GM18505 (cell line): ENCODE measurements around the gene MPIG6B.
"Not testable (repeated sequence)": the region's sequence is repeated elsewhere in the genome, so short reads cannot be mapped to it uniquely, and the experiment has no call there.

Experiments
- ATAC-seq: cut with Tn5 transposase; IDR thresholded peaks from one replicate; pipeline ENCODE4 v1.9.1; 2021; ENCODE audit not compliant: unreplicated experiment
- POLR2A ChIP-seq: IDR thresholded peaks from 4 replicates; pipeline ENCODE4 v1.6.1; 2011; ENCODE audit warnings: borderline replicate concordance; ENCODE audit not compliant: insufficient read depth, insufficient read length; ENCODE audit errors: extremely low read depth

Gene MPIG6B

DNA sequence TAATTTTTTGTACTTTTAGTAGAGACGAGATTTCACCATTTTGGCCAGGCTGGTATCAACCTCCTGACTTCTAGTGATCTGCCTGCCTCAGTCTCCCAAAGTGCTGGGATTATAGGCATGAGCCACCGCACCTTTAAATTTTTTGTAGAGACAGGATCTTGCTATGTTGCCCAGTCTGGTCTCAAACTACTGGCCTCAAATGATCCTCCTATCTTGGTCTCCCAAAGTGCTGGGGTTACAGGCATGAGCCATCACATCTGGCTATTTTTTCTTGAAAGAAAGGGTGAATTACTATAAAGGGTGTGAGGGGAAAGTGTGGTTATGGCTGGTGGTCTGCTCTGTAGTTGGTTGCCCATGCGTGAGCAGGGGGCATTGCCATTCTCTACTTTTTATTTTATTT, 14.9 kb upstream of the MPIG6B start:
- no peak for TF ChIP-seq POLR2A
- ATAC-seq, result no peak

DNA sequence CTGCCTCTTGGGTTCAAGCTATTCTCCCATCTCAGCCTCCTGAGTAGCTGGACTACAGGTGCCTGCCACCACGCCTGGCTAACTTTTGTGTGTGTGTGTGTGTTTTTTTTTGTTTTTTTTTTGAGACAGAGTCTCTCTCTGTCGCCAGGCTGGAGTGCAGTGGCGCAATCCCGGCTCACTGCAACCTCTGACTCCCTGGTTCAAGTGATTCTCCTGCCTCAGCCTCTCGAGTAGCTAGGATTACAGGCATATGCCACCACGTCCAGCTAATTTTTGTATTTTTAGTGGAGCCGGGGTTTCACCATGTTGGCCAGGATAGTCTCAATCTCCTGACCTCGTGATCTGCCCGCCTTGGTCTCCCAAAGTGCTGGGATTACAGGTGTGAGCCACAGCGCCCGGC, 14.0 kb upstream of the MPIG6B start:
- not testable (repeated sequence) for ATAC-seq

DNA sequence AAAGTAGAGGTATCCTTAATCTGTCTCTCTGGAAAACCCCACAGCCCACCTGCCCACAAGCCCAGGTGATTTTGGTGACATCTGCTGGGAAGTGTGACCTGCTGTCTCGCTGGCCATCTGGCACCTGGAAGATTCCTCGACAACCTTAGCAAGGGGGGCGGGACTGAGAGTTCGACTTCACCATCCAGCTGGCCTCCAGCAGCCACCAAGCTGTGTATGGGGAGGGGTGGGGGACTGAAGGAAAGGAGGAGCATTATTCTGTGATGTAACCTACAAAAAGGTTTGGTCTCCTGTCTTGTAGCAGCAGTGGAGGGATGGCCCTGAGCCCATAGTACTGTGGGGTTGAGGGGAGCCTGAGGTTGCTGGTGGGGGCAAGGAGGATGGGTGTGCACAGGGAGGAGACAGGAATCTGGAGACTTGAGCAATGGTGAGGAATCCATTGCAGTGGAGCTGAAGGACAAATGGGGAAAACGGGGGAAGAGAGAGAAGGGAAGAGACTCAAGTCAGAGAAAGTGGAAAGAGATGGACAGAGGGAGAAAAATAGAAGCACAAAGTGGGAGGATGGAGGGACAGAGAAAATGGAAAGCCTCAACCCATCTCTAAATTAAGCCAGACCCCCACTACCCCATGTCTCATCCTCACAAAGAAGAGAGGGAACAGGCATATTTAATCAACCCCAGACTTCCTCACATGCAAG, 12.5 kb upstream of the MPIG6B start:
- ATAC-seq, result no peak
- no peak for TF ChIP-seq POLR2A

DNA sequence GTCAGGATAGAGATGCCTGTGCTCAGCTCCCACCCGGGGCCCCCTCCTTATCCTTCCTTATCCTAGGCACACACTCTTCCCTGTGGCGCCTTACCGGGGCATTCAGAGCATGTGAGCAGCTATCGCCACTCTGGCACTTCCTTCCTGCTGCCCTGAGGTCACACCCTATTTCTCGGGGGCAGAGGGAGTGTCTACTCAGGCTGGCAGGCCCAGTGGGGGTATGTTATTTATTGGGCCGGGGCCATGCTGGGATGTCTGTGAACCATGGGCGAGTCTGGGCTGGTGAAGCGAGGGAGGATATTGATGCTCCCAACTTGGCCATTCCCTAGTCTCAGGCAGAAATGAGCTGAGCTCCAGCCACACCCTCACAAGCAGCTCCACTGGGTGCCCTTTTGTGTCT, 11.9 kb upstream of the MPIG6B start:
- no peak for ATAC-seq
- TF ChIP-seq POLR2A, result no peak

DNA sequence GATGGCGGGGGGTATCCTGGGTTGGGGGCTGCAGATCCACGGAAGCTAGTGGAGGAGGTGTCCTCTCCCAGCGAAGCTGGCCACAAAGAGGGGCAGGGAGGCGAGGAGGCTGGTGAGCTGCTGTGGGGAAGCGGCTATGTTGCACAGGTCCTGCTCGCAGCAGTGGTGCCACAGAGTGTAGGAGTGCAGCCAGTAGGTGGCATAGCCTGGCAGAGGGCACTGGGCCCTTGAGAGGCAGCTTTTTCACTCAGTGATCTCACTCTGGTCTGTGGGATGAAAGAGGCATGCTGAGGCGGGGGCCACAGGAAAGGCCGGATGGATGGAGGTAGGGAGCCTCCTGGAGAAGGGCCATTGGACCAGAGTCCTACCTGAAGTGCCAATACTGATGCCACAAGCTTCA, 10.9 kb upstream of the MPIG6B start:
- TF ChIP-seq POLR2A, result no peak
- no peak for ATAC-seq

DNA sequence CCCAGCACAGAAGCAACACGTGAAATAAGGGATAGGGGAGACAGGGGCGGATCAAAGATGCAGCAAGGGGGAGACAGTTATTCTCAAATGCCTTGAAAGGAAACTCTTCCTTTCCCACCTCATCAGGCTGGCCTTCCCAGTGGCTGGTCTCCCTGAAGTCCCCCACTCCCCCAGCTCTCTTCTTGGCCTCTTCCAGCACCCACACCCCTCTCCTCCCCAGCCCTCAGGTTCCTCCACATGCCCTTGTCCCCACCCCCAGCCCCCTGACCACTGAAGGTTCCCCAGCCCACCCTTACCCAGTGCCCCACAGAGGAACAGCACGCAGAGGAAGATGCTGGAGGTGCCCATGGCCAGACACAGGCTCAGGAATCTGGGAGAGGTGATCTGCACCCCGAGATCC, 9.7 kb upstream of the MPIG6B start:
- TF ChIP-seq POLR2A, result no peak

DNA sequence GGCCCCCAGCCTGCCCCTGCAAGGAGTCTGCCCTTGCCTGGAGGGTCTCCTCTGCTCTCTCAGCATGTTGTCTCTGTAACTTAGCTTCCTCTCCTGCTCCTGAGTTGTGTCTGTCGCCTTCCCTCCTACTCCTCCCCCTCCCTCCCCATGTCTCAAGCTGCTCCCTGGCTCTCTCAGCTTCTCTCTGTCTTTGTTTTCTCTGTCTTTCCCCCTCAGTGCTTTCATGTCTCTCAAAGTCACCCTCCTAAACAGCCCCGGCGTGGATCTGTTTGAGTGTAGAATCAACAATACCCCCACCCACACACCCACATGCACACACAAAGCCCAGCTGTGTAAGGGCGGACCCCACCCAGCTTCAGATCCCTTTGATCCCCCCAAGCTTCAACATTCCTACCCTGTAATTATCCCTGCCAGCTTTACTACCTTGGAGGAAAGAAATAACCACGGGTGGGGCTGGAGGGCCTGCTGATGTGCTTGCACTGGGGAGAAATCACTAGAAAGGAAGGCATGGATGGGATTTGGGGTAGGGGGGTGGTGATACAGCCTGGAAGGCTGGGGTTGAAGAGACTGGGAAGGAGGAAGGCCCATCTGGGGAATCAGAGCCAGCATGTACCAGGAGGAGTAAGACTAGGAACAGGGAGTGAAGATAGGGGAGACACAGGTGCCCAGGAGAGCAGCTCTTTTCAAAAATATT, 9.0 kb upstream of the MPIG6B start:
- no peak for TF ChIP-seq POLR2A

More for the DNA sequence above, 9.7 kb upstream of the MPIG6B start:
- no peak for ATAC-seq

DNA sequence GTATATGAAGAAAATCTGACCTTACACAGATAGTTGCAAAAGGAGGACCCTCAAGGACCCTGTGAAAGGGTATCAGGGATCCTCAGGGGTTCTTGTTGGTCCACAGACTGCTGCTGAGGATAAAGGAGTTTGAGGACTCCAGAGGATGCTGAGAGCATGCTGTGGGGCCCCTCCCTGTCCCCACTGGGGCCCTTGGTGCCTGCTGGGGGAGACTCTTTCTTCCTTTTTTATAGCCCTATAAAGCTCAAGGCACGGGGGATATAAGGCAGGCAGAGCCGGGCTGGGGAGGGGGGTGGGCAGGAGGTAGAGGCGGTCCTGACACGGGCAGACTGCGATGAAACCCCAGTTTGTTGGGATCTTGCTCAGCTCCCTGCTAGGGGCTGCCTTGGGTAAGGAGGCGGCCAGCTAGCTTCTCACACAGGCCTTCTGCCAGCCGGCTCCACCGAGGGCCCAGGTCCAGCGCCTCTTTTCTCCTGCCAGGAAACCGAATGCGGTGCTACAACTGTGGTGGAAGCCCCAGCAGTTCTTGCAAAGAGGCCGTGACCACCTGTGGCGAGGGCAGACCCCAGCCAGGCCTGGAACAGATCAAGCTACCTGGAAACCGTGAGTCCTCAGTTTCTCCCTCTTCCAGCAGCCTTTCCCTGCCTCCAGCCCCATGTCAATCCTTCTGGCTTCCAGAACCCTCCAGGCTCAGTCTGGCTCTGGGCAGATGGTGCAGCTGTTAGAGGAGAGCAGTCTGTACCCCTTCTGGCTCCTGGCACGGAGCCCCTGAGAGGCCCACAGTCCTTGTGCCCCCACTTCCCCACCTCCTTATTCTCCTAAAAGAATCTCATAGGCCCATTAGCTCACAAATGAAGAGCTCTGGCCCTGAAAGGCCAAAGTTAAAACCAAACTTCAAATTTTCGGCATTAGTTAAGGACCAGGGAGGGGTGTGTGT, 7.9 kb upstream of the MPIG6B start, which contains the start of gene LY6G6D:
LY6G6D (plus strand) TSS at position 327 of the 937 bp plus-strand sequence; CDS start at position 335, 8 bp downstream.
- TF ChIP-seq POLR2A, result no peak
- no peak for ATAC-seq

More for the DNA sequence above, 9.0 kb upstream of the MPIG6B start:
- no peak for ATAC-seq

DNA sequence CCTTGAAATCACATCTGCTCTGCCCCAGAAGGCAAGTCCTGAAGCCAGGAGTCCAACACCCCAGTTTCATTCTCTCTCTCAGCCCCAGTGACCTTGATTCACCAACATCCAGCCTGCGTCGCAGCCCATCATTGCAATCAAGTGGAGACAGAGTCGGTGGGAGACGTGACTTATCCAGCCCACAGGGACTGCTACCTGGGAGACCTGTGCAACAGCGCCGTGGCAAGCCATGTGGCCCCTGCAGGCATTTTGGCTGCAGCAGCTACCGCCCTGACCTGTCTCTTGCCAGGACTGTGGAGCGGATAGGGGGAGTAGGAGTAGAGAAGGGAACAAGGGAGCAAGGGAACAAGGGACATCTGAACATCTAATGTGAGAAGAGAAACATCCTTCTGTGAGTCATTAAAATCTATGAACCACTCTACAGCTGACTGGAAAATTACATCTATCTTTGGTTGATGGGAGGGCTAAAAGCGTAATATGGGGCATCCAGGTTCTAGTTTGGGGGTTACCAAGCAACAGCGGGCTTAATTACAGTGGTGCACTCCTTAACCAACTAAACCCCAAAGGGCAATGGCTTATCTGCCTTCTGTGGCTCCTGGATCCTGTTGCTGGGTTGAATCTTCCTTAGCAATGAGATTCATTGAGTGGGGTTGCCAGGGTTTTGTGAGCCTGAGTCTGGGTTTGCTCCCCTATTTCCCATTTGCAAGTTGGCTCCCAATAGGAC, 5.5 kb upstream of the MPIG6B start:
- no peak for TF ChIP-seq POLR2A
- ATAC-seq, result no peak

DNA sequence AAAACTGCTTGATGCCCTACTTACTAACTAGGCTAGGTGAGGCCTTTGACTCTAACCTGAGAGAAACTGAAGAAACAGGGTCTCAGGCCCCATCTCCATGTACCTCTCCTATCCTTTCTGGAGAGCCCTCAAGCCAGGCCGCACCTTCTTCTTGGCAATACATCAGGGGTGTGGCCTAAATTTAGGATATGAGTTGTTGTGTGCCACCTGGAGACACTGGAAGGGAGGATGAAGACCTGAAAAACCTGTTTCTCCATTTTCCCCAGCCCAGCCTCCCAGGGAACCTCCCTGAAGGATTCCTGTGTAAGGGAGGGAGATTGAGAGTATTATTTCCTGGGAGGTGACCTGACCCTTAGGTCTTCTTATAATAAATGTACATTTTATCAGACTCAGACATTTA, 4.9 kb upstream of the MPIG6B start:
- ATAC-seq, result no peak
- no peak for TF ChIP-seq POLR2A

DNA sequence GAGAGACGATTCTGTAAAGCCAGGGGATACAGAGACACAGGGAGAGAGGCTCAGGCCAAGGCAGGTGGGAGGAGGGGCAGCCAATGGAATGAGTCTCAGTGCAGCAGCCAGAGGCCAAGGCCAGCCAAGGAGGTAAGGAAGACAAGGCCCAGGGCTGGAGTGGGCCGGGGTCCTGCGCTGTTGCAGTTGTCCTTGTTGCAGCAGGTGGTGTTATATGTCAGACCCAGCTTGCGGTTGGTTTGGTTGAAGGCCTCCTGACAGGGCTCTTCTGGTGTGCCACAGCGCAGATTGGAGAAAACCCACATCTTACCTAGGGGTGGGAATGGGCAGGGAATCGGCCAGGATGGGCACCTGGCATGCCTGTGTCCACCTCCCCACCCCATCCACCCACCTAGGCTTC, 4.2 kb upstream of the MPIG6B start:
- TF ChIP-seq POLR2A, result no peak
- no peak for ATAC-seq

DNA sequence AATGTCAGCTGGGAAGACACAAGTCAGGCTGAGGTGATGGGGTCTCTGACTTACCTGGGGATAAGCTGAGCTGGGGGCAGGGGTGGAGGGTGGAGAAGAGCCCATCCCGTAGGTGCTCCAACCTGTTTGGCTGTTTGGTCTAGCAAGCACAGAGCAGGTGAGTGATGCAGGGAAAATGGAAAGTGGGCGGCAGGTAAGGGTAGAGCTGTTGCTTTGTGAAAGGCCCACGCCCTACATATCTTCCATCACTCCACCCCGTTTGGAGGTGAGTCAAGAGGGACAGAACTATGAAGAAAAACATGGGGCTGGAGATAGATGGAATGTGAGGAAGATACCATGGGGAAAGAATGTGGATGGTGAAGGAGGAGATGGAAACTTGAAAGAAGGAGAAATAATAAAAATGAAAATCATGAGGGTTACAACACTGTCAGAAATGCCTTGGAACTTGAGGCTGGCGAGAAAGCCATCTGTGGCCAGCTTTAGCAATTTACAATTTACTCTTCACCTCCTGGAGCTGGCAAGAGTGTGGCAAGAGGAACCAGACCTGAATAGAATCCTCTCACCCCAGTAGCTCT, 2.9 kb upstream of the MPIG6B start:
- ATAC-seq, result no peak
- TF ChIP-seq POLR2A, result no peak

DNA sequence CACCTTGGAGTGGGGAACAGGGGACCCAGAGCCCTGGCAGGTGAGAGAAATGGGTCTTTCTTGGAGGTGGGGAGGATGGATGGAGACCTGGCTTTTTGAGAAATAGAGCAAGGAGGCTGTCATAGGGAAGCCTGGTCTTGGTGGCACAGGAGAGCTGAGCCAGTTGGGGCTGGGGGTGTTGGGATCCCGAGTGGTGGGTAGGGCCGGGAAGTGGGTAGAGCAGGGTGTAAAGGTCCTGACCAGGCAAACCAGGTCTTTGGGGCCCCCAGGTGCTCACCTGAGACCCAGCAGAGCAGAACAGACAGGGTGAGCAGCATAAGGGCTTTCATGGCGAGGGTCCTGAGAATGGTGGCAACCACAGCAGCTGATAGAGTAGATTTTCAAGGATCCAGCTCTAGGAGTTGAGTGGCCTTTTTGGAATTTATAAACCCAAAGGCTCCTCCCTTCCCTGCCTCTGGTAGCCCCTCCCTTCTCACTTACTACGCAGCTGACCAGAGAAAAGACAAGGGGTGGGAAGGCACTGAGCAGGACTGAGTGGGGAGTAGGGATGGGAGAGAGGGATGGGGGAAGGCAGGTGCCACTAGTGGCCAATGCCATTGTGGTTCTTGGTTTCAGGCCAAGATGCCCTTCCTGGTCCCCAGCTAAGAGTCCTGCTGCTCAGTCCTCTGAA, 1.7 kb upstream of the MPIG6B start, which contains the start of gene LY6G6C:
LY6G6C (minus strand) TSS at position 396 of the 670 bp plus-strand sequence; CDS start at position 329, 67 bp downstream.
- no peak for TF ChIP-seq POLR2A
- ATAC-seq, result no peak

DNA sequence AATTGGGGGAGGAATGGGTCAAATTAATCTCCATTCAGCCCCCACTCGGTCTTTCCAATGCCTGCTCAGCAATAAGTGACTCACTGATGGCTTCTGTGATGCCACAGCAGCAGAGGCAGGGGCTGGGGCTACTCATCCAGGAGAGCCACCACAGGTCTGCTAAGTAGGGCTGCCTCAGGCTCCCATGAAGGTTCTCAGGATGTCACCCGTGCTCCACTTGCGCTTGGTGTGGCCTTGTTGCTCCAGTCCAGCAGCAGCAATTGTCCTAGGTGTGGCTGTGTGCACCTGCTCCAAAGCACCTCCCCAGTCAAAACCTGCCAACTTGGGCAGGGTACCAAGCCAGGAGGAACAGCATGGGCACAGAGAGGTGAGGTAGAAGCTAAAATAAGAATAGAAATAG, 1.0 kb upstream of the MPIG6B start:
- TF ChIP-seq POLR2A, result no peak
- ATAC-seq, result no peak
